Head of caudate nucleus (tissue), 42 donors: Measurements from ENCODE around the gene GAB2.
"Not testable (repeated sequence)": the region's sequence is repeated elsewhere in the genome, so short reads cannot be mapped to it uniquely, and the experiment has no call there.

Experiments used
- DNase-seq, 42 donors: peaks; one replicate each; pipeline versions ENCODE4 v3.0.0 to v3.0.0-alpha.2; 2020 to 2021; ENCODE audit warnings: mixed read lengths in 7 of 42
- intact Hi-C: fragments of 100-400 bp; cut with DNase I; formaldehyde crosslinking; loops from one replicate; pipeline ENCODE4 v1.15.0; 2022

The GAB2 gene

GRCh38 chr11:78274739-78275138, 142.9 kb downstream of the GAB2 start:
- intact Hi-C loops, result no loop called here
- no peak for DNase-seq

- DNase-seq, intact Hi-C loops: not testable (repeated sequence)
Measured at GRCh38 chr11:78272625-78273269, 144.9 kb downstream of the GAB2 start.

DNA sequence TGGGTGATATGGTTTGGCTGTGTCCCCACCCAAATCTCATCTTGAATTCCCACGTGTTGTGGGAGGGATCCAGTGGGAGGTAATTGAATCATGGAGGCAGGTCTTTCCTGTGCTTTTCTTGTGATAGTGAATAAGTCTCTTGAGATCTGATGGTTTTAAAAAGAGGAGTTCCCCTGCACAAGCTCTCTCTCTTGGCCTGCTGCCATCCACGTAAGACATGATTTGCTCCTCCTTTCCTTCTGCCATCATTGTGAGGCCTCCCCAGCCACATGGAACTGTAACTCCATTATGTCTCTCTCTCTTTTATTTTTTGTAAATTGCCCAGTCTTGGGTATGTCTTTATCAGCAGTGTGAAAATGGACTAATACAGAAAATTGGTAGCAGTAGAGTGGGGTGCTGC, 145.8 kb downstream of the GAB2 start:
- DNase-seq, intact Hi-C loops: not testable (repeated sequence)

DNA sequence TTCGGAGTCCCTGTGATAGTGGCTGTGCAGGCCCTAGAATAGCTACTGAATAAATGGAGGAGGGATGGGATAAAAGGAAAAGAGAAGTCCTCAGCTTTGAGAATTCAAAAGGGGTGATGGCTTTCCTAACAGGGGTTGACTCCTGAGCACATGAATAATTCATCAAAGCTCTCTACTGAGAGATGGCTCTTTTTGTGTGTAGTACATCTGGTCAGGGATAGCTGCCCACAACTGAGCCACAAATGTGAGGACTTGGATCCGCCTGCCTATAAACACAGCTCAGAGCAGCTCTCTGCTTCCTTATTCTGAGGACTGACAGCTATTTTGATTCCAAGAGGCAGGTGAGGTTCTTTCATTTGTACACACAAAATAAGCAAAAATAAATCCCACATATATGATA, 146.6 kb downstream of the GAB2 start:
- DNase-seq, result peak in 29 of 42 donors; percentile 16 to 77 (median 42)
- intact Hi-C loops, result no loop called here

DNA sequence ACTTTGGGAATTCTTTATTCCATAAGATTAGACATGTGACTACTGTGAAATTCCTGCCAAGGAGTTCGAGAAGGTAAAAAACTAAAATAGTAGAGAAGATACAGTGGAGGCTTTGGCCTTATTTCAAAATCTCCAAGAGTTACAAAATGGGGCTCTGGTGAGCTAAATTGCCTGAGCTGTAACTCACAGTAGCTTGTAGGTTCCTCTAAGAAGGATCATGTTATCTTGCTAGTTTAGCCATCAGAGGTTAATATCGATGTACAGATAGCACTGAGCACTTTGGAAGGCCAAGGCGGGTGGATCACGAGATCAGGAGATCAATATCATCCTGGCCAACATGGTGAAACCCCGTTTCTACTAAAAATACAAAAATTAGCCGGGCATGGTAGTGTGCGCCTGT, 147.8 kb downstream of the GAB2 start:
- no peak for DNase-seq
- intact Hi-C loops, result no loop called here

DNA sequence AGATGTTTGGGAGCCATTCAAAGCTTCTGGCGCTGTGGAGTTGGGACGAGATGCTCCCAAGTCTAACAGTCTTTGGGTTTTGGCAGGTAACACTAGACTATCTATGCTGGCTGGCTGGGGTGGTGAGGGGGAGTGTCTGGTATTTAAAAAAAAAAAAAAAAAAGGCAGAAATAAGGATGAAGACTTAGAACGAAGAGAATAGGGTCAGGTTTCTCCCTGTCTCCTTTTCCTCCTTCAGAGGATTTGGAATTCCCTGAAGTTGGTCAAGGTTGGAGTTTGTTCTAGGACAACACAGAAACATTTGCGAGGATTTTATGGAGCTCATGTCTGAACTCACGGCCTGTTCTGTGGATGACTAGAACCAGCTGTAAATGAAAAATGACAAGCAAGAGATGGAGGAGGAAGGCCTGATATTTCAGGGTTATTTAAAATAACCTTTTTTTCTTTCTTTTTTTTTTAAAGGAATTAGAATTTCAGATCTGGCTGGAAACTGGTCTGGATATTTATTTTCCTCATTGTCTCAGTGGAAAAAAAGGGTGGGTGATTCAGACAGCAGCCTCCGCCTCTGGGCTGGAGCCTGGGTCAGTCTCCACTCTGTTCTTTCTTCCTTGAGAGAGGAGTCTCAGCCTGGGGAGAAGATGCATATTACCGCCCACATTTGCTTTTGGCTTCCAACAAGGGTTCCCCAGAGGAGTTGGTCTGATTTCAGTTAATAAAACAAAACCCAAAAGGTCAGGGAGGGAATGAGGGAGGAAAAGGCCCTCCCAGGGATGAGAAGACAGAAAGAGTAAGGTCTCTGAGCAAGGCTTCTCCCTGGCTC, 148.8 kb downstream of the GAB2 start:
- intact Hi-C loops, result no loop called here
- peak in 2 of 42 donors; percentile 16 to 17 for DNase-seq

DNA sequence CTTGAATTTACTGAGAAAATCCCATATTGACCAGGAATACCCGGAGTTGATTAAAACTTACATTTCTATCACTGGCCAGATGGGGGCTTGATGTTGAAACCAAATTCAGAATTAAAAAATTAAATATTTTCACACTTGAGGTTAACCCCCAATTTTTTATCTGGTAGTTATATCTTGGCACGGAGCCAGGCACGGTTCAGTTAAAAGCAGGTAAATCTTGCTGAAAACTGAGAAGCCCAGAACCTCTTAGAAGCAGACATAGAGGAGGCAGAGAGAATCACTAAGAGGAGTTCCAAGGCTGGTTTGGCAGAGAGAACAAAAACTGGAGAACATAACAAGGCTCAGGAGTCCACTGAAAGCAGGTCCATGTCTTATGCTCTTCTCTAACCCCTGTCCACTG, 151.2 kb downstream of the GAB2 start:
- peak in 1 of 42 donors; percentile 52 for DNase-seq
- intact Hi-C loops, result no loop called here

GRCh38 chr11:78265326-78265725, 152.3 kb downstream of the GAB2 start:
- intact Hi-C loops, result no loop called here
- no peak for DNase-seq

DNA sequence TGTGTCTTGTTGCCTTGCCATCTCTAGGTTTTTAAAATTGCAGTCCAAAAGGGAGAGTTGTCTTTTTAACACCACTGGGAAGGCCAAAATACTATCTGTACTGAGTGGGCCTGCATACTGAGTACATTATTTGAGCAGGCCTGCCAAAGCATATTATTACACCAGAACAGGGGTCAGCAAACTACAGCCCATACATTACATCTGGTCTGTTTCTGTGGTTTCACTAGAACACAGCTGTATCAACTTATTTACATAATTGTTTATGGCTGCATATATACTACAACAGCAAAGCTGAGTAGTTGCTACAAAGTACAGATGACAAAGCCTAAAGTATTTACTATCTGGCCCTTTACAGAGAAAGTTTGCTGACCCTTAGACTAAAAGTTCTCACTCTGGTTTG, 154.9 kb downstream of the GAB2 start:
- intact Hi-C loops, result no loop called here

GRCh38 chr11:78262238-78262637, 155.4 kb downstream of the GAB2 start:
- intact Hi-C loops, result no loop called here
- DNase-seq, result no peak

More for the DNA sequence above, 154.9 kb downstream of the GAB2 start:
- no peak for DNase-seq

DNA sequence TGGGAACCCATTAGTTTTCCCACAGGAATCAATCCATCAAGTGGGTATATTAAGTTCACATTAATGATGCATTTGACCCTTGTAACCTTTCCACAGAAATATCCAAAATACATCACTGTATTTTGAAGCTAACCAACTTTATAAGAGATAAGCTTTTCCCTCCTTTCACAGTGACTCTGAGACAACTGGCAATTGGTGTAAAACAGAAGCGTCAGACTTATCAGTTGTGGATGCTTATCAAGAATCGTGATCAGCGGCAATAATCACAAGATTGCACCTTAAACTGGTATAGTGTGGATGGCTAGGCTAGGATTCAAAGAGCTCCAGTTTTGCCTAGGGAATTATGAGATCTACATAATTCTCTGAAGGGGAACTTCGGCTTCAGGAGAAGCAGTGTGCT, 155.8 kb downstream of the GAB2 start:
- DNase-seq, result no peak
- intact Hi-C loops, result no loop called here

- intact Hi-C loops, result no loop called here
- DNase-seq, result no peak
Measured at GRCh38 chr11:78261367-78261766, 156.3 kb downstream of the GAB2 start.

GRCh38 chr11:78259777-78260487, 157.7 kb downstream of the GAB2 start:
- intact Hi-C loops, result no loop called here

DNA sequence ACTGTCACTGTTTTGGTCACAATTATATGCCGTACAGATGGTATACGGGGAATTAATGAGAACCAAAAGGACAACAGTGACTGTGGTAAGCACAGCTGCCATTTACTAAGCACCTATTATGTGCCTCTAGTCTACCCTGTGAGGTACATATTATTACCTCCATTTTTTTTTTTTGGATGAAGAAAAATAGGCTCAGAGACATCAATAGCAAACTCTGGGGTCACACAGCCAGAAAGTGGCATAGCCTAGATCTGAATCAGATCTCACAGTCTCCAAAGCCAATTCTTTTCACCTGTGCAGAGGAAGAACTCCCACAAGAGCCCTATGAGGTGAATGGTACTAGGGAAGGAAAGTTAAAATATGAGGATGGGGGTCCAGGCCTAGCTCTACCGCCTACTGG, 160.0 kb downstream of the GAB2 start:
- no peak for DNase-seq
- intact Hi-C loops, result no loop called here

More at GRCh38 chr11:78259777-78260487, 157.7 kb downstream of the GAB2 start:
- DNase-seq, result no peak

DNA sequence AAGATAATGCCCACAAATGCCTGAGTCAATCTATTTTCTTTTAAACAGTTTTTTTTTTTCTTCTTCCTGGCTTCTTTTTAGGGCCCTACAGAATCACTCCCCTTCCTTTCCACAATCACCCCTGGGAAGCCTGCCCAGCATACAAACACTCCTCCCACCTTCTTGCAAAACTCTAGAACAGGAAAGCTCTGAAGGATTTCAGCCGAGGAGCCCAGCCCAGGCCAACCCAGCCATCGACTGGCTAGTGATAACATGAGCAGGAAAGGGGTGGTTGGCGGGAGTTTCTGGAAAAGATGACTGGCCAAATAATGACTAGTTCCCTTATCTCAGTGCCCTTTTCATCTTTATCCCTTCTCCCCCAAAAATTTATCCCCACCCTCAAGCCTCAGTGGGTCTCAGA, 160.7 kb downstream of the GAB2 start:
- intact Hi-C loops, result no loop called here
- DNase-seq, result peak in 22 of 42 donors; percentile 9 to 71 (median 33)

- DNase-seq, result no peak
- intact Hi-C loops, result no loop called here
Measured at GRCh38 chr11:78255919-78256318, 161.7 kb downstream of the GAB2 start.

DNA sequence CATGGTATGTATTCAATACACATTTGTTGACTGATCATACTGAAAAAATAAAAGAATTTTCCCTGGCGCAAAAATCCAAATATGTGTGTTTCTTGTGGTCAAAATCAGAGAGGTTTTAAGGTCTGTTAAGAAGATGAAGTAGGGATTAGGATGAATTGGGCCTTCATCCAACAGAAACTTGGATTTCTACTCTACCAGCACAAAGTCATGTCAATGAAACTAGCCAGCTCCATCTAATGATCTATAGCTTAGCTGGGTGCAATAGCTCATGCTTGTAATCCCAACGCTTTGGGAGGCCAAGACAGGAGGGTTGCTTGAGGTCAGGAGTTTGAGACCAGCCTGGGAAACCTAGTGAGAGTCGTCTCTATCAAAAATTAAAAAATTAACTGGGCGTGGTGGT, 163.4 kb downstream of the GAB2 start:
- no peak for DNase-seq
- intact Hi-C loops, result no loop called here

GRCh38 chr11:78253797-78254196, 163.8 kb downstream of the GAB2 start:
- no peak for DNase-seq
- intact Hi-C loops, result no loop called here

- intact Hi-C loops, result no loop called here
- no peak for DNase-seq
Measured at GRCh38 chr11:78251083-78251775, 166.4 kb downstream of the GAB2 start.

DNA sequence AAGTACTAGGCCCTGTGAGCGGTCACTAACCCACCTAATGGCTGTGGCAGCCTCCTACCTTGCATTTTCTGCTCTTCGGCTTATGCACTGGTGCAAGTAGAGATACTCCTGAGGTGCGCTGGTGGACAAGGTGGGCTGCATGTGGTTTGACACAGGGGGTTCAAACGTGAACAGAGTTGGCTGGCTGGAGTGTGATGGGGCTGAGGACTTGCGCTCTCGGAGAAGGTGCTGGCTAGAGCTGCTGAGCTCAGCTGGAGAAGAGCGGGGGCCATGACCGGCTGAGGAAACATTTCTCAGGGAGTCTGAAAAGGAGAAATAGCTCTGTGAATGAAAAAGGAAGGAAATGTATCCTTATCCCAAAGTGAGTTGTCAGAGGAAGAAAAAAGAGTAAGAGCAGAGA, 167.5 kb downstream of the GAB2 start:
- intact Hi-C loops, result no loop called here
- DNase-seq, result no peak
